Spleen (tissue), 11 donors: ENCODE measurements around the gene KANK2. TPM values are rescaled to one million over a fixed set of nuclear protein-coding genes. Genes with fewer than 3 reads are reported as not detected.
A peak's percentile ranks its signal among the peaks of the same experiment; 100 is the strongest.

Source experiments
- DNase-seq: peaks from one replicate; pipeline ENCODE4 v3.0.0-alpha.2; 2020
- H3K27ac ChIP-seq, 8 donors: fragments of 200-600 bp; sonication (generic) in 7 of 8; 1 replicate in 4 of 8; 2 replicates in 4 of 8; pipeline versions ENCODE4 v1.5.0 to v1.8.0; 2016 to 2021; ENCODE audit warnings: inconsistent platforms in 4 of 8, mild to moderate bottlenecking in 4 of 8, moderate library complexity in 1 of 8
- H3K27me3 ChIP-seq, 7 donors: fragments of 200-600 bp; sonication (generic) in 6 of 7; replicated peaks in 1 of 7; 1 replicate in 4 of 7; 2 replicates in 3 of 7; pipeline versions ENCODE4 v1.5.0 to v1.8.0; 2016 to 2021; ENCODE audit warnings: inconsistent platforms in 3 of 7, mild to moderate bottlenecking in 1 of 7
- H3K36me3 ChIP-seq, 6 donors: fragments of 200-600 bp; sonication (generic) in 5 of 6; 1 replicate in 4 of 6; 2 replicates in 2 of 6; pipeline versions ENCODE4 v1.5.0 to v1.8.0; 2016 to 2021; ENCODE audit warnings: inconsistent platforms in 2 of 6
- H3K4me1 ChIP-seq, 6 donors: fragments of 200-600 bp; sonication (generic) in 5 of 6; 1 replicate in 3 of 6; 2 replicates in 3 of 6; pipeline versions ENCODE4 v1.5.0 to v1.8.0; 2016 to 2021; ENCODE audit warnings: inconsistent platforms in 3 of 6
- H3K4me3 ChIP-seq, 8 donors: fragments of 200-600 bp; sonication (generic) in 7 of 8; 1 replicate in 4 of 8; 2 replicates in 4 of 8; pipeline versions ENCODE4 v1.5.0 to v1.8.0; 2016 to 2021; ENCODE audit warnings: inconsistent platforms in 4 of 8, mild to moderate bottlenecking in 4 of 8, moderate library complexity in 2 of 8
- H3K9me3 ChIP-seq, 8 donors: fragments of 200-600 bp; sonication (generic) in 7 of 8; 1 replicate in 4 of 8; 2 replicates in 4 of 8; pipeline versions ENCODE4 v1.5.0 to v1.8.0; 2016 to 2021; ENCODE audit warnings: inconsistent platforms in 4 of 8
- POLR2A ChIP-seq, 3 donors: fragments of 450-650 bp; IDR thresholded peaks; one replicate each; pipeline ENCODE4 v1.5.1; 2017; ENCODE audit warnings: antibody characterized with exemption in 3 of 3, mild to moderate bottlenecking in 1 of 3
- POLR2AphosphoS5 ChIP-seq, 3 donors: sonication (generic); formaldehyde crosslinking; IDR thresholded peaks; one replicate each; pipeline ENCODE4 v1.5.1; 2017; ENCODE audit warnings: antibody characterized with exemption in 3 of 3
- WGBS, 5 donors: extraction: QIAGEN DNeasy Blood & Tissue Kit in 3 of 5; methylation state at CpG; one replicate each; pipeline versions ENCODE4 v1.1.5 to v1.1.7; 2013 to 2018; 5-methylcytosine and 5-hydroxymethylcytosine counted together
- intact Hi-C: fragments of 100-400 bp; cut with DNase I; formaldehyde crosslinking; loops from one replicate; pipeline ENCODE4 v1.15.0; 2023; ENCODE audit warnings: low total_unique reads
- polyA plus RNA-seq, 3 donors: library from polyadenylated mRNA; stranded (reverse); fragments of 200-250 nt; gene quantifications; one replicate each; pipeline ENCODE4 v1.2.1, GENCODE V29; 2013
- total RNA-seq, 7 donors: library from RNA; depleted of rRNA in 3 of 7; stranded (reverse); fragments of >200 nt in 3 of 7; fragmentation: NEBNext Ultra II Directional in 4 of 7; extraction: Animal tissue kit (Norgen Biotek cat#: 25700) in 4 of 7; gene quantifications; one replicate each; pipeline versions ENCODE4 v1.1.0 to v1.2.1, GENCODE V29; 2016 to 2021
- TF ChIP-seq, protein P1 (sequence below), 11 experiments: fragments of 200-600 bp in 7 of 11; fragments of 450-650 bp in 4 of 11; sonication (generic) in 4 of 11; IDR thresholded peaks in 8 of 11; conservative IDR thresholded peaks in 3 of 11; 1 replicate in 7 of 11; 2 replicates in 4 of 11; pipeline versions ENCODE4 v1.4.0 to v1.8.0; 2016 to 2021; ENCODE audit warnings: antibody characterized with exemption in 11 of 11, inconsistent platforms in 4 of 11, mild to moderate bottlenecking in 1 of 11
- donor health status: healthy with polysubstance abuse.
- donor health status: DM: no; HTN: no; CAD: no; lungs with moderate emphysema.
- donor health status: DM: no; HTN: no; CAD: no.
- donor health status: Bipolar disorder and iron deficiency.
- donor health status: healthy.
- donor health status: DM: no; HTN: no; CAD: no.
- donor health status: DM: yes; HTN: yes; CAD: no.

The KANK2 gene
- total and polyA plus RNA-seq, 10 donors, result 16.3 to 144 (median 84.5) TPM

DNA sequence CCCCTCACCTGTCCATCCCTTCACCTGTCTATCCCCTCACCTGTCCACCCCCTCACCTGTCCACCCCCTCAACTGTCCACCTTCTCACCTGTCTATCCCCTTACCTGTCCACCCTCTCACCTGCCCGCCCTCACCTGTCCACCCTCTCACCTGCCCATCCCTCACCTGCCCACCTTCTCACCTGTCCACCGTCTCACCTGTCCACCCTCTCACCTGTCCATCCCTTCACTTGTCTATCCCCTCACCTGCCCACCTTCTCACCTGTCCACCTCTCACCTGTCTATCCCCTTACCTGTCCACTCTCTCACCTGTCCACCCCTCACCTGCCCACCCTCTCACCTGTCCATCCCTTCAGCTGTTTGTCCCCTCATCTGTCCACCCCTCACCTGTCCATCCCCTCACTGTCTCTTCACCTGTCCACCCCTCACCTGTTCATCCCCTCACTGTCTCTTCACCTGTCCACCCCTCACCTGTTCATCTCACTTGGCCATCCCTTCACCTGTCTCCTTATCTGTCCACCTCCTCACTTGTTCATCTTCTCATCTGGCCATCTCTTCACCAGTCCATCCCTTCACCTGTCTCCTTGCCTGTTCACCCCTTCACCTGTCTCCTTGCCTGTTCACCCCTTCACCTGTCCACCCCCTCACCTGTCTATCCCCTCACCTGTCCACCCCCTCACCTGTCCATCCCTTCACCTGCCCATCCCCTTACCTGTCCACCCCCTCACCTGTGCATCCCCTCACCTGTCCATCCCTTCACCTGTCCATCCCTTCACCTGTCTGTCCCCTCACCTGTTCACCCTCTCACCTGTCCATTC is 12.7 kb upstream of the KANK2 start:
- Histone ChIP-seq H3K36me3 (peaks cover 0 to 60% (median 8%) of the 10 kb centered on the region in 6 donors), H3K27me3 (no peaks in the 10 kb centered on the region), H3K4me1 (peaks cover 0 to 3% (median 0%) of the 10 kb centered on the region in 6 donors), H3K4me3 (no peak overlapping the region), H3K9me3 (no peaks in the 10 kb centered on the region), H3K27ac (no peak overlapping the region)
- WGBS, 5 donors, result 79 to 85% (median 82%) methylated on average over 2 of the region's 2 CpGs
- intact Hi-C loops, result loop anchor here (5.0 kb wide), 1 partner anchor 73 kb away; no protein-coding TSS in a partner anchor
- DNase-seq, result no peak
- TF ChIP-seq POLR2AphosphoS5 (IDR thresholded peaks at IDR 0.05) (no peak), POLR2A (IDR thresholded peaks at IDR 0.05) (no peak)
- TF ChIP-seq, protein P1, sequence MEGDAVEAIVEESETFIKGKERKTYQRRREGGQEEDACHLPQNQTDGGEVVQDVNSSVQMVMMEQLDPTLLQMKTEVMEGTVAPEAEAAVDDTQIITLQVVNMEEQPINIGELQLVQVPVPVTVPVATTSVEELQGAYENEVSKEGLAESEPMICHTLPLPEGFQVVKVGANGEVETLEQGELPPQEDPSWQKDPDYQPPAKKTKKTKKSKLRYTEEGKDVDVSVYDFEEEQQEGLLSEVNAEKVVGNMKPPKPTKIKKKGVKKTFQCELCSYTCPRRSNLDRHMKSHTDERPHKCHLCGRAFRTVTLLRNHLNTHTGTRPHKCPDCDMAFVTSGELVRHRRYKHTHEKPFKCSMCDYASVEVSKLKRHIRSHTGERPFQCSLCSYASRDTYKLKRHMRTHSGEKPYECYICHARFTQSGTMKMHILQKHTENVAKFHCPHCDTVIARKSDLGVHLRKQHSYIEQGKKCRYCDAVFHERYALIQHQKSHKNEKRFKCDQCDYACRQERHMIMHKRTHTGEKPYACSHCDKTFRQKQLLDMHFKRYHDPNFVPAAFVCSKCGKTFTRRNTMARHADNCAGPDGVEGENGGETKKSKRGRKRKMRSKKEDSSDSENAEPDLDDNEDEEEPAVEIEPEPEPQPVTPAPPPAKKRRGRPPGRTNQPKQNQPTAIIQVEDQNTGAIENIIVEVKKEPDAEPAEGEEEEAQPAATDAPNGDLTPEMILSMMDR (IDR thresholded peaks at IDR 0.05 in 8 of 11, conservative IDR thresholded peaks at IDR 0.05 in 3 of 11), result no peak

DNA sequence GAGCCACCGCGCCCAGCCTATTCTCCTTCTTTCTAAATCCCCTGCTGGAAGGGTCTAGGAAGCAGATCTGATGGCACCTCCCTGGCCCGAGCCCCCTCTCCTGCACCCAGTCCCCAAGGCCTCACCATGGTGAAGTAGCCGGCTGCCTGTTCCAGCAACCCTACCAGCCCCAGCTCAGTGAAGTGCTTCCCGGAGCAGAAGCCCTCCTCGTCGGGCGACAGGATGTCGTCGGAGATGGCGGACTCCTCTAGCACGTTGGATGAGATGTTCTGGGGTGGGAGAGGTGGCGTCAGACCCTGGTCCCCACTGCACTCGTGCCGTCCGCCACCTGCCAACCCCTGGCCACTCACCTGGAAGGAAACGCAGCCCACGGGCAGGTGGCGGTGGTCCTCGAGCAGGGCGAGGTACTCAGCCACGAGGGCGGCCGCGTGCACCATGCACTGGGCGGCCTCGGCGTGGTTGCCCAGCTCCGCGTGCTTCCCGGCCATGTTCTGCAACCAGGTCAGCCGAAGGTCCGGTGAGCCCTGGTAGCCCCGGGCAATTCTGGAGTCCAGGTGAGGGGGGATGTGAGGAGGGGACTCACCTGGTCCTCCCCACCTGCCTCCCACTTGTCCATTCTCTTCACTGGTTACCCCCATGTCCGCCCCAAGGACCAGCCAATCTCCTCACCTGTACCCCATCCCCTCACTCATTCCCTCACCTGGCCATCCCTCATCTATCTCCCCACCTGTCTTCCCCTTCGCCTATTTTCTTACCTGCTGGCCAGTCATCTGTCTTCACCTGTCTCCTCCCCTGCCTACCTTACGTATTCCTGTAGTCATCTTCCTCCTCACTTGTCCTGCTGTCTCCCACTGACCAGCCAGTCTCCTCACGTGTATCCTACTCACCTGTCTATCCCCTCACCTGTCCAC is 11.5 kb upstream of the KANK2 start:
- H3K4me1 ChIP-seq, result peaks cover 0 to 16% (median 4%) of the 10 kb centered on the region in 6 donors
- TF ChIP-seq, protein P1 (IDR thresholded peaks at IDR 0.05 in 8 of 11, conservative IDR thresholded peaks at IDR 0.05 in 3 of 11), result no peak
- TF ChIP-seq POLR2AphosphoS5 (IDR thresholded peaks at IDR 0.05), result peak in 2 of 3 donors; percentile 20 to 49
- no peaks in the 10 kb centered on the region for H3K27me3 ChIP-seq
- H3K9me3 ChIP-seq, result no peaks in the 10 kb centered on the region
- intact Hi-C loops, result loop anchor here (5.0 kb wide), 1 partner anchor 72 kb away; no protein-coding TSS in a partner anchor
- DNase-seq, result no peak
- no peak overlapping the region for H3K4me3 ChIP-seq
- peaks cover 0 to 49% (median 8%) of the 10 kb centered on the region in 6 donors for H3K36me3 ChIP-seq
- H3K27ac ChIP-seq, result no peak overlapping the region
- 83 to 90% (median 86%) methylated on average over 28 to 38 of the region's 38 CpGs for WGBS, 5 donors

DNA sequence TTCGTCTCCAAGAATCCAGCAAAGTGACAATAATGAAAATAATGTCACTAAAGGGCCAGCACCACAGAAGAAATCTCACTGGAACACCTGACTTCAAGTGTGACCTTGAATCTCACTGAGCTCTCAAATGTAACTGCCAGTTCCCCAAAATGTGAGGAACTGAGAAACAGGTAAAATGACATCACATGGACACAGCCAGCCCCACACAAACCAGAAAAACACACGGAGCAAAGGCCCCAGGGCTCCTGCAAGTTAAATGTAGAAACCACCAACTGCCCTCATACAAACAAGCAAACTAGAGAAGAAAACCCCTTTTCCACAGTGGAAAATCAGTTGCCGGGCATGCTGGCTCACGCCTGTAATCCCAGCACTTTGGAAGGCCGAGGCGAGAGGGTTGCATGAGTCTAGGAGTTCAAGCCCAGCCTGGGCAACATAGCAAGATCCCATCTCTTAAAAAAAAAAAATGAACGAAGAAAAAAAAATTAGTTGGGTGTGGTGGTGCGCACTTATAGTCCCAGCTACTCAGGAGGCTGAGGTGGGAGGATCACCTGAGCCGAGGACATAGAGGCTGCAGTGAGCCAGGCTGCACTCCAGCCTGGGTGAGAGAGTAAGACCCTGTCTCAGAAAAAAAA is 8.7 kb upstream of the KANK2 start:
- no peaks in the 10 kb centered on the region for H3K9me3 ChIP-seq
- H3K27me3 ChIP-seq, result no peaks in the 10 kb centered on the region
- H3K4me1 ChIP-seq, result peaks cover 0 to 26% (median 10%) of the 10 kb centered on the region in 6 donors
- H3K36me3 ChIP-seq, result peaks cover 0 to 40% (median 5%) of the 10 kb centered on the region in 6 donors
- H3K4me3 ChIP-seq, result no peak overlapping the region
- TF ChIP-seq POLR2AphosphoS5 (IDR thresholded peaks at IDR 0.05), result no peak
- no peak for TF ChIP-seq POLR2A (IDR thresholded peaks at IDR 0.05)
- TF ChIP-seq, protein P1 (IDR thresholded peaks at IDR 0.05 in 8 of 11, conservative IDR thresholded peaks at IDR 0.05 in 3 of 11), result no peak
- WGBS, 5 donors, result 76 to 82% (median 77%) methylated on average over 9 of the region's 9 CpGs
- no peak for DNase-seq
- intact Hi-C loops, result loop anchor here (5.0 kb wide), 1 partner anchor 69 kb away; no protein-coding TSS in a partner anchor
- no peak overlapping the region for H3K27ac ChIP-seq
